Stimulated activated CD4-positive, alpha-beta T cell treated with anti-CD3 and anti-CD28 coated beads, Interleukin-12 subunit alpha, Interleukin-12 subunit beta, amount 100 ng/mL, for 48 hours (primary cell): ENCODE measurements around the gene PKM.
"Not testable (repeated sequence)": the region's sequence is repeated elsewhere in the genome, so short reads cannot be mapped to it uniquely, and the experiment has no call there.

Experiments used
- DNase-seq, 3 donors: peaks; one replicate each; pipeline ENCODE4 v3.0.0-alpha.2; 2020; ENCODE audit warnings: low read depth in 2 of 3, low spot score in 1 of 3

PKM gene

GRCh38 chr15:72179950-72180581, 50.9 kb downstream of the PKM start:
- DNase-seq: no peak

GRCh38 chr15:72178976-72179585, 51.9 kb downstream of the PKM start:
- no peak for DNase-seq

DNA sequence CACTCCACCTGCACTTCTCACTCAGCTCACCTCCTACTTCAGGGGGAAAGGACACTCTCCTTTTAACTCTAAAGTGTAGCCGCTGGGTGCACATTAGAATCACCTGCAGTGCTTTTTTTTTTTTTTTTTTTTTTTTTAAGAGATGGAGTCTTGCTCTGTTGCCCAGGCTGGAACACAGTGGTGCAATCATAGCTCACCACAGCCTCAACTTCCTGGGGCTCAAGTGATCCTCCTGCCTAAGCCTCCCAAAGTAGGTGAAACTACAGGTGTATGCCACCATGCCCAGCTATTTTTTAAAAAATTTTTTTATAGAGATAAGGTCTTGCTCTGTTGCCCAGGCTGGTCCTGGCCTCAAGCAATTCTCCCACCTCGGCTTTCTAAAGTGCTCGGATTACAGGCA, 54.2 kb downstream of the PKM start:
- DNase-seq: no peak

DNA sequence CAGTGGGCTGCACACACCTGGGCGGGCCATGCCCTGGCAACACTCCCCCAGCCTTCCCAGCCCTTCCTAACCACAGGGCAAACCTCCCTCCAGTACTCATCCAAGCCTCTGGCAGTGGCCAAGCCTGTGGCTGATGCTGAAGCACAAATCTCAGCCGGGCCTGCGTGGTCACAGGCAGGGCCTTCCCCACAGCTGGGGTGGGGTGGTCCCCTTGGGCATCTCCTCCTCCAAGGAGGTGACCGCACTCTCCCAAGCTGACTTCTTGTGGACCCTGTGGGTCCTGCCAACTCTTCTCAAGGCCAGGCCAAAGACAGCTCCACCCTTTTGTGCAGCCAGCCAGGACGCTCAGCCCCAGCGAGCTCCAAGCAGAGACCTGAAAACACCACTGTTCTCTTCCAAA, 54.8 kb downstream of the PKM start:
- no peak for DNase-seq

- DNase-seq: no peak
Measured at GRCh38 chr15:72175186-72176044, 55.6 kb downstream of the PKM start.

DNA sequence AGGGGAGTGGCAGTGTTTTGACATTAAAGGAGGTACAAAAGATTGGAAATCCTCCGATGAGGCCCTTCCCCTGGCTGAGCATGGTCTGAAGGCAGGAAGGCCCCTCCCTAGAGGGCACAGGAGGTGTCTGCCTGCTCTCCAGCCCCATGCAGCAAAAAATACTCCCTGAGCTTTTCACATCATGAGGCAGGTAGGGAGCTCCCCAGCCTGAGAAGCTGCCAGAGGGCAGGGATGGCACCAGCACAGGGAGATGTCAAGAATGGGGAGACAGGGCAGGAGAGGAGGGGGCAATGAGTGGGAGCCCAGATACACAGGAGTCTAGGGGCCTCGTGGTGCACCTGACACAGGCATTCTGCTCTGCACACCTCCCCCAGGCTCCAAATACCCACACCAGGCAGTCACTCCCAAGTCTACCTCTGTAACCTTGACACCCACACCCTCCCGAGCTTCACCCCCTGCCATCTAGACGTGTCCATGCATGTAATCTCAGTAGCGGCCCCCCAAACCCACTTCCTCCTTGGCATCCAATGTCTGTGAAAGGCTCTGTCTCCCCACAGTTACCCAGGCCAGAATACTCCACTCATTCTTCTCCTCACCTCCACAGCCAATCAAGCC, 56.3 kb downstream of the PKM start:
- no peak for DNase-seq

DNA sequence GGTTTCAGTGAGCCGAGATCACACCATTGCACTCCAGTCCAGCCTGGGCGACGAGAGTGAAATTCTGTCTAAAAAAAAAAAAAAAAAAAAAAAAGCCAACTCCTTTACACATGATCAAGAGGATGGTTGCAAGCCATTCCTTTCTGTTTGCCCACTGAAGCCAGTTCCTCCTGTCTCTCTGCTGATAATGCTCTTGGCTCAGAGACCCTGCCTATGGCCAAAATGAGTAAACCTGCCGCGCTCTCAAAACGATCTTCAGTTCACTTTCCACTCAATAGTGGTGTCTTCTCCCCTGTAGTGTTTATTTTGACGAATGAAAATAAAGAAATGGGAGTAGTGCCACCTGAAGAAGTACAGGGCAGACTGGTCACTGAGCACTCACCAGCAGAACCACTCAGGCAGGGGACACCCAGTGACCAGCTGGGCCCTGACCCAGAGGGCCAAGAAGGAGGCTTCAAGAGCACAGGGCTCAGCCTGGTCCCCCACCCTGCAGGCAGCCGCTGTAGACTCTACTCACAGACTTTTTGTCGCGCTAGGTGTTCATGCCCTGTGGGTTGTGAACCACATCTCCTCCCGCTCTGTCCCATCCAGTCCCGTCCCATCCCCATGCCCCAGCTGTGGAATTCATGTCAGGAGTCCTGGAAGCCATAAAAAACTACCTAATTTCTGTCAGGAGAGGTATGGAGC, 57.0 kb downstream of the PKM start:
- no peak for DNase-seq

DNA sequence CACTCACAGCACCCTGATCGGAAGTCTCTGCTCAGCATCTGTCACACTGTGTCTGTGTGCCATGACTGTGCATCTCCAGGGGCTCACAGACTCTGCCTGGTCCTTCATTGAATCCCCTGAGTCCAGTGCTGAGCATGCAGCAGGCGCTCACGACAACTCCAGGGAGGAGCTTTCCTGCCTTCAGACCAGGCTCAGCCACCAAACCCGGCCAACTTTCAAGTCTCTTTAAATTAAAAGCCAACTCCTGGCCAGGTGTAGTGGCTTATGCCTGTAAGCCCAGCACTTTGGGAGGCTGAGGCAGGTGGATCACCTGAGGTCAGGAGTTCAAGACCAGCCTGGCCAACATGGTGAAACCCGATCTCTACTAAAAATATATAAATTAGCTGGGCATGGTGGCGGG, 57.6 kb downstream of the PKM start:
- no peak for DNase-seq

GRCh38 chr15:72172796-72173195, 58.2 kb downstream of the PKM start:
- DNase-seq: no peak

- not testable (repeated sequence) for DNase-seq
Measured at GRCh38 chr15:72171978-72172377, 59.0 kb downstream of the PKM start.

DNA sequence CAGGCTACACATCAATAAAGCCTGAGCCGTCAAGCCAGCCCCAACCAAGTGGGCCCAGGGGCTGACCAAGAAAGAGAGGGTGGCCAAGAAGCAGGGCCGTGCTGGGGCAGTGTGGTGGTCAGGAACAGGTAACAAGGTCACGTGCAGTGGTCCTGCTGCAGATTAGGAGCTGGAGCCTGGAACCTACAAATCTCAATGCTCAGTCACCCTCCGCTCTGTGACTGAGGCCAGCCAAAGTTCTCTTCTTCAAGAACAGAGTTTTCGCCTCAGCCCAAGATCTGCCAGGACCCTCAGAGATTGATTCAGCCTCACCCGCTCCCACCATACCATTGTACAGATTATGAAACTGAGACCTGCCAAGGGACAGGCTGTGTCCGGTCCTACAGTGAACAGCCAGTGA, 60.3 kb downstream of the PKM start:
- no peak for DNase-seq

DNA sequence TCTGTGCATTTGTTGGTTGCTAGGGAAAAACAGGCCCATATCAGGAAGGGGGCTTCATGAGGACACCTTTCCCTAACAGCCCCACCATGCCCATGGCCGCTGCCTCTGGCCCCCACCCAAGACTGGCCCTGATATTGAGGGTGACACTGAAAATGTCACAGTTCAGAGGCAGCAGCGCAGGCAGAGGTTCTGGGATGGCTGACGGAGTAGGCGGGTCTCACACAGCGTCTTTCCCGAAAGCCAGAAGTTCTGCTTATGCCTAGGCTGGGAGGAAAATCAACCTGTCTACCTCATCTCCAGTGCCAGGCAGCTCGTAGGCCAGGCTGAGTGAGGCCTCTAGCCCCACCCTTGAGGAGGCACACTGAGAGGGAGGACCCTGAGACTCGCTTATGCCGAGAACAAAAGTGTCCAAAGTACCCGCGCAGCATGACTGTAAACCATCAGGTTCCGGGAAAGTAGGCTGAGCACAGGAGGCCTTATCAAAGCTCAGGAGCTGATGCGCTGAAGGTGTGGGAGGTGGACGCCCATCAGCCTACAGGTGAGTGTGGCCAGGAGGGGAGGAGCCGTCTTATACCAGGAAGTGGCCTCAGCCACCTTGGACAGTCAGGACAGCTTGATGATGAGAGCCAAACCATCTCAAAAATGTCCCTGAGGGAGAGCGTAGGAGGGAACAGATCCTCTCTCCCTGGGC, 60.9 kb downstream of the PKM start:
- no peak for DNase-seq

GRCh38 chr15:72169236-72169920, 61.6 kb downstream of the PKM start:
- DNase-seq: no peak

DNA sequence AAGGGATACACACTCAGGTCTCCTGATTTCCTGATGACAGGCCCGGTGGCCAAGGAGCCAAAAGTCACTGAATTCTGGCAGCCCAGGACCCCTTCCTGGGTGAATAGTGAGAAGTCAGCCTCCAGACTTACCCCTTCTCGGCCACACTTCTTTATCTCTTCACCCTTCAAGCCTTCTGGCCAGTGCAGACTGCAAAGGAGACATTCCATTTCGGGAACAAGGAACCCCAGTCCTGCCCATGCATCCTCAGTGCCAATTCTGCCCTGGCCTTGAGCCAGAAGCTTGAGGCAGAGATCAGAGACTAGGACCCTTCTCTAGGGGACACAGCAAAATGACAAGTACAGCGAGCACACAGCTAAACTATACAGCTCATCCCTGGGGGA, 62.2 kb downstream of the PKM start:
- no peak for DNase-seq

GRCh38 chr15:72168131-72168807, 62.7 kb downstream of the PKM start:
- DNase-seq: no peak

- no peak for DNase-seq
Measured at GRCh38 chr15:72167445-72167844, 63.5 kb downstream of the PKM start.

DNA sequence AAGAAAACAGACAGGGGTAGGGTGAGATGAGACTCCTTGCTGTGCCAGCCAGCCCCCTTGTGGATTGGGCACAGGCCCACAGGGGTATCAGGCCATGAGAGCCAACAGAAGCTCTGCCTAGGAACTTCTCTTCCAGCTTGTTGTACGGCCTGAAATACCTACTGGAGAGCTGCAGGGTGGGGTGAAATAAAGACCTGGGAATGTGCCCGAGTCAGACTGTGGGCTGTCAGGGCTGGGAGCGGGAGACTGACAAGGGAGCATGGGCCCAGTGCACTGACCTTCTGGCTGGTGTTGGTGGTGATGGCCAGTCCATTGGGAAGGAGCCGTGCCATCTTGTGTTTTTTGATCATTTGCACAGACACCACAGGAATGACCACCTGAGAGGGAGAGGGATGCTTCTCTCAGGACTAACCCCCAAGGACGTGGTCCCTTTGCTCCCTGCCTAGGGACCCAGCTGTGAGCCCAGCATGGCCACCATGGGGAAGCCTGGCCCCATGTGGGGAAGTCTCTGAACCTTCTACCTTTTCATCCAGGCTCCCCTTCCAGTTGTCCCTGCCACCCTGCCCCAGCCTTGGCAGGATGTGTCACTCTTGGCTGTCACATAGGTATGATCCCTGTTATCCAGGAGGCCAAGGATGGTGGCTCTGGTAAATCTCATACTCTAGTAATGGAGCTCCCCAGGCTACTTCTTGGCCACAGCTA, 64.1 kb downstream of the PKM start:
- no peak for DNase-seq

DNA sequence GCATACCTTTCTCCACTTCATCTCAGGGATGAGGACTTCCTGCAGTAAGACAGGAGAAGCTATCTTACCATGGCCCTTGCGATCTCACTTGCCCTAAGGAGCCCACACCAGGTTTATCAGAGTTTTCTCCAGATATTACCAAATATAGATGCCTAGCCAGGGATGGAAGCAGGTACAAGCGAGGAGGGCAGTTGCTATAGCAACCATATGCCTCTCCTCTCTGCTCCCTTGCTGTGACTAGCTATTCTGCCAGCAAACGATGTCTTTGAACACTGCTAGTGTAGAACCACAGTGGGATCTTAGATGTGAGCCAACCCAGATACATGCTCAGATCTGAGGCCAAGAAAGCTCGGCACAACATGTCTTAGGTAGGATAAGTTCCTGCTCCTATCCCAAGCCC, 67.3 kb downstream of the PKM start:
- DNase-seq: no peak

DNA sequence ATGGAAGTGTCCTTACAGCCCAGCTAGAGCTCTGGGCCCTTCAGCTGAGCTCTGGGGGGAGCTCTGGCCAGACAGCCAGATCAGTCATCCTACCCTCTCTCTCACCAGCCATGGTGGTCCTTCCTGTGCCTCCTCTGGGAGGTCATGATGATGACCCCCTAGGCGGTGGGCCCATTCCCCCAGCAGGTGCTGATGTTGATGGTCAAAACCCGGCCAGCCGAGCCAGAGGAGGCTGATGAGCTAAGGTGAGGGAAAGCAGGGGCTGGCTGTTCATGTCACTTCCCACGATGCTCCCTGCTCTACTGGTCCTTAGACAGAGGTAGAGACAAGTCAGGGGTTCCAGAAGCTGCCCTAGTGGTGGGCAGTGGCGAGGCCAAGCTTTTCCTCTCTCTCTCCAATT, 68.4 kb downstream of the PKM start:
- no peak for DNase-seq
